ENCODE data around the gene B4GALT1.

B4GALT1 gene

GRCh38 chr9:33167084-33167971 is at the start of gene B4GALT1:
TSS of gene B4GALT1 (minus strand) at chr9:33167336. CDS start at chr9:33167169, 167 bp downstream.
- DNase-seq, result peak; percentile 14

GRCh38 chr9:33211695-33212393 is 44.7 kb upstream of the B4GALT1 start:
- DNase-seq, result no peak

GRCh38 chr9:33210006-33210715 is 43.0 kb upstream of the B4GALT1 start:
- DNase-seq, result no peak

- no peak for DNase-seq
Measured at GRCh38 chr9:33209394-33209793, 42.3 kb upstream of the B4GALT1 start.

GRCh38 chr9:33202552-33203201 is 35.5 kb upstream of the B4GALT1 start:
- no peak for DNase-seq

GRCh38 chr9:33202018-33202417 is 34.9 kb upstream of the B4GALT1 start:
- DNase-seq, result no peak

GRCh38 chr9:33198165-33198564 is 31.0 kb upstream of the B4GALT1 start:
- no peak for DNase-seq

GRCh38 chr9:33197279-33198152 is 30.4 kb upstream of the B4GALT1 start:
- no peak for DNase-seq

- DNase-seq, result no peak
Measured at GRCh38 chr9:33196736-33197135, 29.6 kb upstream of the B4GALT1 start.

- no peak for DNase-seq
Measured at GRCh38 chr9:33193818-33194217, 26.7 kb upstream of the B4GALT1 start.

GRCh38 chr9:33192493-33193255 is 25.5 kb upstream of the B4GALT1 start:
- DNase-seq, result no peak

- no peak for DNase-seq
Measured at GRCh38 chr9:33190021-33190705, 23.0 kb upstream of the B4GALT1 start.

GRCh38 chr9:33189331-33189791 is 22.2 kb upstream of the B4GALT1 start:
- DNase-seq, result no peak

GRCh38 chr9:33188711-33189110 is 21.6 kb upstream of the B4GALT1 start:
- no peak for DNase-seq

GRCh38 chr9:33187519-33188218 is 20.5 kb upstream of the B4GALT1 start:
- no peak for DNase-seq

GRCh38 chr9:33186457-33187168 is 19.5 kb upstream of the B4GALT1 start:
- DNase-seq, result no peak

GRCh38 chr9:33185858-33186257 is 18.7 kb upstream of the B4GALT1 start:
- no peak for DNase-seq

- DNase-seq, result no peak
Measured at GRCh38 chr9:33185406-33185805, 18.3 kb upstream of the B4GALT1 start.

GRCh38 chr9:33184963-33185362 is 17.8 kb upstream of the B4GALT1 start:
- DNase-seq, result no peak

Measured in SHP77 treated with DMSO at 0.1 percent for 48 hours (cell line).